ENCODE results near the gene CEP112.

DNA sequence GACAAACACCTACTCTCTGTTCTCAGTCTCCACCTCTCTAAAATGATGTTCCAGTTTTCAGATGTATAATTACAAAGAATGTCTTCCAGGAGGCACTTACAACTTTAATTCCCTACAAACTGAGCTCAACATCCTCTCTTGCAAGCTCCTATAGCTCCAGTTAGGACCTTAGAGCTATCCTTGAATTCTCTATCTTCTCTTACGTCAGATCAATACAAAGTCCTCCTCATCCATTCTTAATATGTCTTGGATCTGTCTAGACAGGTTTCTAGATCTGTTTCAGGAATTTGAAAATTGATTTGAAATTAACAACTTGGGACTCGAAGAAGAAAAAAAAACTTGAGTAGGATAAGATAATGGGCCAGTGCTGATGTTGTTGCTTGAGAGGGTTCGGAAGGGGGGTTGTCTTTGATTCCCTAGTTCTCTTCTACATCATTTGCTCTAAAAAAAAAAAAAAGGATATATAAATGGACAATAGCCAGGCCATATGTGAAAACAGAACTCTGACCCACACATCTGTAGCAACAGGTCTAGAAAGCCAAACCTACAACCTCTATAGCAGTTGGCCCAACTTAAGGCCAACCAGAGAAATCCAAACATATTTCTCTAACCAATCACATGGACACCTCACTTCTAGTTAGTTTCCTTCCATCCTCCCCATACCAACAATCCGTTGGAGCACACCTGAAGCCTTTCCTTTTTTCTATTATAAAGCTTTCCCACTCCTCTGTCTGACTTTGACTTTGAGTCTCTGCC, 38.0 kb upstream of the CEP112 start:
- TF ChIP-seq, protein P1, sequence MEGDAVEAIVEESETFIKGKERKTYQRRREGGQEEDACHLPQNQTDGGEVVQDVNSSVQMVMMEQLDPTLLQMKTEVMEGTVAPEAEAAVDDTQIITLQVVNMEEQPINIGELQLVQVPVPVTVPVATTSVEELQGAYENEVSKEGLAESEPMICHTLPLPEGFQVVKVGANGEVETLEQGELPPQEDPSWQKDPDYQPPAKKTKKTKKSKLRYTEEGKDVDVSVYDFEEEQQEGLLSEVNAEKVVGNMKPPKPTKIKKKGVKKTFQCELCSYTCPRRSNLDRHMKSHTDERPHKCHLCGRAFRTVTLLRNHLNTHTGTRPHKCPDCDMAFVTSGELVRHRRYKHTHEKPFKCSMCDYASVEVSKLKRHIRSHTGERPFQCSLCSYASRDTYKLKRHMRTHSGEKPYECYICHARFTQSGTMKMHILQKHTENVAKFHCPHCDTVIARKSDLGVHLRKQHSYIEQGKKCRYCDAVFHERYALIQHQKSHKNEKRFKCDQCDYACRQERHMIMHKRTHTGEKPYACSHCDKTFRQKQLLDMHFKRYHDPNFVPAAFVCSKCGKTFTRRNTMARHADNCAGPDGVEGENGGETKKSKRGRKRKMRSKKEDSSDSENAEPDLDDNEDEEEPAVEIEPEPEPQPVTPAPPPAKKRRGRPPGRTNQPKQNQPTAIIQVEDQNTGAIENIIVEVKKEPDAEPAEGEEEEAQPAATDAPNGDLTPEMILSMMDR (IDR thresholded peaks at IDR 0.05; ENCODE audit: low read depth, low read length): no peak
- TF ChIP-seq MYC (IDR thresholded peaks at IDR 0.05; ENCODE audit: low read depth, low read length): no peak
- no peak for TF ChIP-seq POLR2A (IDR thresholded peaks at IDR 0.05; ENCODE audit: extremely low read depth, insufficient read length)
- TF ChIP-seq, protein P2, sequence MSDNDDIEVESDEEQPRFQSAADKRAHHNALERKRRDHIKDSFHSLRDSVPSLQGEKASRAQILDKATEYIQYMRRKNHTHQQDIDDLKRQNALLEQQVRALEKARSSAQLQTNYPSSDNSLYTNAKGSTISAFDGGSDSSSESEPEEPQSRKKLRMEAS (IDR thresholded peaks at IDR 0.05; ENCODE audit: low read depth, low read length): no peak

All from NB4 (cell line).